Dermis microvascular lymphatic vessel endothelial cell (primary cell): ENCODE measurements around the gene TBCD. TPM values are rescaled to one million over a fixed set of nuclear protein-coding genes. Genes with fewer than 3 reads are reported as not detected.

Experiments
- DNase-seq, 2 donors: peaks; one replicate each; pipeline versions ENCODE4 v3.0.0 to v3.0.0-alpha.2; 2010; ENCODE audit warnings: low read depth in 2 of 2
- total RNA-seq: library from RNA; depleted of rRNA; stranded (reverse); fragments of >200 nt; gene quantifications from 2 replicates; pipeline ENCODE4 v1.2.1, GENCODE V29; 2014

TBCD gene
- total RNA-seq, 1 donor from 2014 or later = 52.5 TPM

DNA sequence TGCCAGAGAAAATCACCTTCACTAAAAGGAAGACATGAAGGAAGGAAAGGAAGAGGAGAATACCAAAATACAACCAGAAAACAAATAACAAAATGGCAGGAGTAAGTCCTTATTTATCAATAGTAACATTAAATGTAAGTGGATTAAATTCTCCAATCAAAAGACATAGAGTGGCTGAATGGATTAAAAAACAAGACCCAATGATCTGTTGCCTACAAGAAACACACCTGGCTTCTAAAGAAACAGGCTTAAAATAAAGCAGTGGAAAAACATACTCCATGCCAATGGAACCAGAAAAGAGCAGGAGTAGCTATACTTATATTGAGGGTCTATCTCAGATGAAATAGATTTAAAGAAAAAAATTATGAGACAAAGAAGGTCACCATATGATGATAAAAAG is 241.1 kb downstream of the TBCD start:
- DNase-seq = no peak

Other genes with a start within 250 kb of the TBCD start
- 18.0 and 29.8 TPM in 2 replicates for gene FOXK2, start 232.3 kb upstream of the TBCD start, total RNA-seq
- 51.0 and 74.8 TPM in 2 replicates for gene WDR45B, start 103.6 kb upstream of the TBCD start, total RNA-seq
- gene RAB40B, start 53.4 kb upstream of the TBCD start, total RNA-seq = 4.6 and 7.3 TPM in 2 replicates
- 16.7 and 21.0 TPM in 2 replicates for gene FN3KRP, start 35.4 kb upstream of the TBCD start, total RNA-seq
- 3.5 and 6.4 TPM in 2 replicates for gene FN3K, start 16.4 kb upstream of the TBCD start, total RNA-seq
- under 0.01 TPM in 2 replicates for gene ZNF750, start 88.0 kb downstream of the TBCD start, total RNA-seq